Measurements from ENCODE around the gene SYT12. TPM values are rescaled to one million over a fixed set of nuclear protein-coding genes. Genes with fewer than 3 reads are reported as not detected.

Gene SYT12
- total RNA-seq, 1 experiment from 2014 or later: 4.6 TPM

- no peak for TF ChIP-seq TEAD4 (CRISPR knock-in tag; IDR thresholded peaks at IDR 0.05)
- no peak for TF ChIP-seq JAZF1 (CRISPR knock-in tag; IDR thresholded peaks at IDR 0.05)
Measured at GRCh38 chr11:67024410-67024809, 1.5 kb downstream of the SYT12 start (continued).

GRCh38 chr11:67024966-67025365 lies 2.0 kb downstream of the SYT12 start:
- Mint-ChIP-seq H3K4me3 (no peak overlapping the region), H3K27me3 (ENCODE audit: low read depth) (peaks cover 41% of the 10 kb centered on the region), H3K9me3 (no peaks in the 10 kb centered on the region), H3K36me3 (no peaks in the 10 kb centered on the region), H3K4me1 (peaks cover 29% of the 10 kb centered on the region), H3K27ac (no peak overlapping the region)
- ChIA-PET CTCF (no interaction called here), POLR2A (no interaction called here)
- no peak for DNase-seq (ENCODE audit: low spot score)
- no peak for TF ChIP-seq GRHL2 (CRISPR knock-in tag; IDR thresholded peaks at IDR 0.05; ENCODE audit: insufficient replicate concordance, severe bottlenecking)
- no peak for ATAC-seq

- peaks cover 36% of the 10 kb centered on the region for H3K4me1 Mint-ChIP-seq
- DNase-seq (ENCODE audit: low spot score): no peak
- H3K9me3 Mint-ChIP-seq: no peaks in the 10 kb centered on the region
- no peaks in the 10 kb centered on the region for H3K36me3 Mint-ChIP-seq
- H3K27me3 Mint-ChIP-seq (ENCODE audit: low read depth): peaks cover 41% of the 10 kb centered on the region
- TF ChIP-seq, protein P1, sequence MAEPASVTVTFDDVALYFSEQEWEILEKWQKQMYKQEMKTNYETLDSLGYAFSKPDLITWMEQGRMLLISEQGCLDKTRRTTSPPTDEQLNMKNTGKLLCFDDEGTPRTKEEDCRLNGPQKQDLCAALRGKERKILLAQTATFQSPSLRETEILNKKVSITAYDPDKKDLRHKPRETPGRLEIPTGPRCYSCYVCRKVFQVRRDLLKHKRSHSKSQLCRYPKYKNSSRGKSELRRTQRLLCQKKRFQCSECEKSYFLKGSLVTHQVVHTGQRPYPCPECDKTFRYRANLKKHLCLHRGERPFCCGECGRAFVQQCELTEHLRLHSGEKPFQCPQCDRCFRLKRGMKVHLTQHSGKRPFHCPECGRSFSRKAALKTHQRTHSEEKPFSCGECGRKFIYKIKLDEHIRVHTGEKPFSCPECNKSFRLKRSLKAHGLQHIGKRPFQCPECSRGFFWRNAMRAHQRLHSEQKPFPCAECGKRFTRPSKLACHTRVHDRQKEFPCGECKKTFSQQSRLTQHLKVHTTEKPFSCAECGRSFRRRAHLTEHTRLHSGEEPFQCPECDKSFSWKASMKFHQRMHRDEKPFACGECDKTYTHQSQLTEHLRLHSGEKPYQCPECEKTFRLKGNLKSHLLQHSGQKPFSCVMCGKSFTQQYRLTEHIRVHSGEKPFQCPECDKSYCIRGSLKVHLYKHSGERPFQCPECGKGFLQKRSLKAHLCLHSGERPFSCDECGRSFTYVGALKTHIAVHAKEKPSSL (CRISPR knock-in tag; conservative IDR thresholded peaks at IDR 0.05): no peak
- no peak for TF ChIP-seq ZSCAN18 (CRISPR knock-in tag; IDR thresholded peaks at IDR 0.05)
- H3K4me3 Mint-ChIP-seq: no peak overlapping the region
- ChIA-PET POLR2A (no interaction called here), CTCF (interaction anchor here (0.7 kb wide), 1 partner anchor 10 kb away, joined by 3 read pairs; no protein-coding TSS in a partner anchor)
- ATAC-seq: no peak
- no peak overlapping the region for H3K27ac Mint-ChIP-seq
Measured at GRCh38 chr11:67025750-67026149, 2.8 kb downstream of the SYT12 start.

- ChIA-PET POLR2A (no interaction called here), CTCF (interaction anchor here (1.0 to 1.7 kb wide), 5 partner anchors 10 to 55 kb away, joined by 3 to 7 read pairs (median 4); no protein-coding TSS in a partner anchor)
- no peak for DNase-seq (ENCODE audit: low spot score)
- ATAC-seq: no peak
- no peak for TF ChIP-seq FOXP4 (CRISPR knock-in tag; IDR thresholded peaks at IDR 0.05)
- no peak for TF ChIP-seq MAX (CRISPR knock-in tag; IDR thresholded peaks at IDR 0.05)
- no peak for TF ChIP-seq SP1 (CRISPR knock-in tag; conservative IDR thresholded peaks at IDR 0.05)
- Mint-ChIP-seq H3K27me3 (ENCODE audit: low read depth) (peaks cover 35% of the 10 kb centered on the region), H3K27ac (no peak overlapping the region), H3K4me1 (peaks cover 46% of the 10 kb centered on the region), H3K9me3 (no peaks in the 10 kb centered on the region), H3K36me3 (no peaks in the 10 kb centered on the region), H3K4me3 (no peak overlapping the region)
Measured at GRCh38 chr11:67026941-67027340, 4.0 kb downstream of the SYT12 start.

- ATAC-seq: no peak
- peaks cover 29% of the 10 kb centered on the region for H3K27me3 Mint-ChIP-seq (ENCODE audit: low read depth)
- H3K4me1 Mint-ChIP-seq: peaks cover 46% of the 10 kb centered on the region
- DNase-seq (ENCODE audit: low spot score): no peak
- CTCF ChIA-PET: interaction anchor here (1.0 to 1.8 kb wide), 10 partner anchors 10 to 343 kb away, joined by 3 to 7 read pairs (median 4); partner anchors contain the start of gene KDM2A
- H3K4me3 Mint-ChIP-seq: no peak overlapping the region
- no peak overlapping the region for H3K27ac Mint-ChIP-seq
- H3K36me3 Mint-ChIP-seq: no peaks in the 10 kb centered on the region
- no peaks in the 10 kb centered on the region for H3K9me3 Mint-ChIP-seq
- POLR2A ChIA-PET: interaction anchor here (0.6 kb wide), 1 partner anchor 37 kb away, joined by 3 read pairs; no protein-coding TSS in a partner anchor
- TF ChIP-seq HMGA2 (CRISPR knock-in tag; IDR thresholded peaks at IDR 0.05) (no peak), USF2 (CRISPR knock-in tag; IDR thresholded peaks at IDR 0.05) (no peak), IRF2 (CRISPR knock-in tag; IDR thresholded peaks at IDR 0.05; ENCODE audit: borderline replicate concordance, low read depth) (no peak), ATF2 (CRISPR knock-in tag; IDR thresholded peaks at IDR 0.05; ENCODE audit: borderline replicate concordance, low read depth) (no peak), FOXP1 (CRISPR knock-in tag; IDR thresholded peaks at IDR 0.05; ENCODE audit: borderline replicate concordance) (no peak), CREB1 (CRISPR knock-in tag; IDR thresholded peaks at IDR 0.05) (no peak), RORB (CRISPR knock-in tag; IDR thresholded peaks at IDR 0.05) (no peak), CTCF (IDR thresholded peaks at IDR 0.05) (no peak), MAX (CRISPR knock-in tag; IDR thresholded peaks at IDR 0.05) (no peak)
Measured at GRCh38 chr11:67027483-67027930, 4.6 kb downstream of the SYT12 start.

Measured in WTC11 (cell line).